Upper lobe of left lung (tissue), 6 donors: Measurements from ENCODE around the gene CDK15. TPM values are rescaled to one million over a fixed set of nuclear protein-coding genes. Genes with fewer than 3 reads are reported as not detected.

ENCODE experiments used
- ATAC-seq, 2 donors: fragments of 200-7000 bp; cut with Tn5 transposase; one replicate each; pipeline ENCODE4 v1.9.1; 2022; ENCODE audit warnings: mild to moderate bottlenecking in 2 of 2, moderate library complexity in 2 of 2; ENCODE audit not compliant: low FRiP score in 2 of 2
- DNase-seq, 2 donors: peaks; one replicate each; pipeline ENCODE4 v3.0.0-alpha.2; 2019 to 2020
- H3K27ac ChIP-seq, 4 donors: fragments of 200-600 bp; sonication (generic); one replicate each; pipeline ENCODE4 v1.5.1; 2016 to 2019
- H3K27me3 ChIP-seq, 4 donors: fragments of 200-600 bp; sonication (generic); one replicate each; pipeline ENCODE4 v1.5.1; 2017 to 2019
- H3K36me3 ChIP-seq, 4 donors: fragments of 200-600 bp; sonication (generic); one replicate each; pipeline ENCODE4 v1.5.1; 2016 to 2019
- H3K4me1 ChIP-seq, 4 donors: fragments of 200-600 bp; sonication (generic); one replicate each; pipeline ENCODE4 v1.5.1; 2018 to 2019
- H3K4me3 ChIP-seq, 4 donors: fragments of 200-600 bp; sonication (generic); one replicate each; pipeline ENCODE4 v1.5.1; 2017 to 2019; ENCODE audit warnings: mild to moderate bottlenecking in 2 of 4, moderate library complexity in 1 of 4
- H3K9me3 ChIP-seq, 4 donors: fragments of 200-600 bp; sonication (generic); one replicate each; pipeline ENCODE4 v1.5.1; 2018 to 2019
- EP300 ChIP-seq, 4 donors: sonication (generic); formaldehyde crosslinking; IDR thresholded peaks; one replicate each; pipeline ENCODE4 v1.5.1; 2017; ENCODE audit warnings: antibody characterized with exemption in 4 of 4, control low read depth in 2 of 4
- POLR2A ChIP-seq, 4 donors: fragments of 450-650 bp; IDR thresholded peaks; one replicate each; pipeline ENCODE4 v1.5.1; 2016 to 2017; ENCODE audit warnings: antibody characterized with exemption in 4 of 4, mild to moderate bottlenecking in 2 of 4
- POLR2AphosphoS5 ChIP-seq, 2 donors: sonication (generic); formaldehyde crosslinking; IDR thresholded peaks; one replicate each; pipeline ENCODE4 v1.5.1; 2017; ENCODE audit warnings: antibody characterized with exemption in 2 of 2
- WGBS, 2 donors: methylation state at CpG; one replicate each; pipeline ENCODE4 v1.1.5; 2017 to 2018; 5-methylcytosine and 5-hydroxymethylcytosine counted together
- total RNA-seq, 6 donors: library from RNA; depleted of rRNA in 4 of 6; stranded (reverse); fragments of >200 nt in 4 of 6; gene quantifications; one replicate each; pipeline versions ENCODE4 v1.1.0 to v1.2.1, GENCODE V29; 2016 to 2021
- TF ChIP-seq, protein P1 (sequence below), 6 experiments: fragments of 450-650 bp in 4 of 6; fragments of 200-600 bp in 2 of 6; sonication (generic) in 2 of 6; IDR thresholded peaks; one replicate each; pipeline ENCODE4 v1.5.1; 2016 to 2019; ENCODE audit warnings: antibody characterized with exemption in 6 of 6
- donor health status: DM: no; HTN: no; CAD: no; lungs with moderate emphysema.
- donor health status: DM: no; HTN: yes; CAD: no; lungs with severe emphysema.

The CDK15 gene
- total RNA-seq, 6 donors from 2014 or later, result 0.10 to 3.4 (median 1.3) TPM

DNA sequence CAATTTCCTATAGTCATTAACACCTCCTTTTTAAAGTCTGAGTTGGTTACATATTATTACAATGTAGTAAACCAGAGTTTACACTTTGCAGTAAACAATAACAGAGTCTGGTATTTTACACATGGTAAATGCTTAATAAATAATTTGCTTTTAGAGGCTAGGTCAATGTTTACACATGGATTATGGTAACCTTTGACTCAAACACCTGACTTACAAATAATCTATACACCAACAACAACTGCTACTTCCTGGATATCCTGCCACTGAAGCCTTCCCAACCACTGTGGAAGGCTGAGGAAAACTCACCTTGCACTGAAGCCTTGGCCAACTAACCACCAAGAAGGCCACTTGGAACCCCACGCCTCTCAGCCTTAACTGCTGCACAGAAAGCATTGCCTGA, 31.0 kb upstream of the CDK15 start:
- ATAC-seq, result no peak
- TF ChIP-seq, protein P1, sequence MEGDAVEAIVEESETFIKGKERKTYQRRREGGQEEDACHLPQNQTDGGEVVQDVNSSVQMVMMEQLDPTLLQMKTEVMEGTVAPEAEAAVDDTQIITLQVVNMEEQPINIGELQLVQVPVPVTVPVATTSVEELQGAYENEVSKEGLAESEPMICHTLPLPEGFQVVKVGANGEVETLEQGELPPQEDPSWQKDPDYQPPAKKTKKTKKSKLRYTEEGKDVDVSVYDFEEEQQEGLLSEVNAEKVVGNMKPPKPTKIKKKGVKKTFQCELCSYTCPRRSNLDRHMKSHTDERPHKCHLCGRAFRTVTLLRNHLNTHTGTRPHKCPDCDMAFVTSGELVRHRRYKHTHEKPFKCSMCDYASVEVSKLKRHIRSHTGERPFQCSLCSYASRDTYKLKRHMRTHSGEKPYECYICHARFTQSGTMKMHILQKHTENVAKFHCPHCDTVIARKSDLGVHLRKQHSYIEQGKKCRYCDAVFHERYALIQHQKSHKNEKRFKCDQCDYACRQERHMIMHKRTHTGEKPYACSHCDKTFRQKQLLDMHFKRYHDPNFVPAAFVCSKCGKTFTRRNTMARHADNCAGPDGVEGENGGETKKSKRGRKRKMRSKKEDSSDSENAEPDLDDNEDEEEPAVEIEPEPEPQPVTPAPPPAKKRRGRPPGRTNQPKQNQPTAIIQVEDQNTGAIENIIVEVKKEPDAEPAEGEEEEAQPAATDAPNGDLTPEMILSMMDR (IDR thresholded peaks at IDR 0.05), result no peak
- no peak for TF ChIP-seq POLR2A (IDR thresholded peaks at IDR 0.05)
- TF ChIP-seq POLR2AphosphoS5 (IDR thresholded peaks at IDR 0.05), result no peak
- TF ChIP-seq EP300 (IDR thresholded peaks at IDR 0.05), result no peak

DNA sequence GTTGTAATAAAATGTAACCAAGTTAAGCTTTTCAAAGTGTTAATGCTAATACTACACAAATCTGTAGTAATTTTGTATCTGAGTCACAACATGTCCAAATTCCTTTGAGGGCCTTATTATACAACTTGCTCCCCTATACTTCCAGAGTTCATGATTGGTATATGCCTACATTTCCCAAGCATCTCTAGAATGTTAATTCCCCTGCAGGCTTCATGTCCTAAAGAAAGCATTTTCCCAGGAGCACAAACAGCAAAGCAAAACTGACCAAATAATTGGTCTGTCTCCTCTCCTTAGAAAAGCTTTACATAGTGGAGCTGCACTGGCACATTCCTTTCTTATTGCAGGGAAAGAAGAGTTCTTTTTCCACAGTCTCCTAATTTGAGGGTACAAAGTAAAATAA, 29.3 kb upstream of the CDK15 start:
- no peak for ATAC-seq

More for the DNA sequence above, 31.0 kb upstream of the CDK15 start:
- Histone ChIP-seq H3K27me3 (no peaks in the 10 kb centered on the region), H3K4me3 (no peak overlapping the region), H3K9me3 (no peaks in the 10 kb centered on the region), H3K4me1 (peaks cover 7 to 15% (median 13%) of the 10 kb centered on the region in 4 donors), H3K36me3 (no peaks in the 10 kb centered on the region), H3K27ac (no peak overlapping the region)
- DNase-seq, result no peak
- 96 to 100% methylated on average over 1 of the region's 1 CpG for WGBS, 2 donors

DNA sequence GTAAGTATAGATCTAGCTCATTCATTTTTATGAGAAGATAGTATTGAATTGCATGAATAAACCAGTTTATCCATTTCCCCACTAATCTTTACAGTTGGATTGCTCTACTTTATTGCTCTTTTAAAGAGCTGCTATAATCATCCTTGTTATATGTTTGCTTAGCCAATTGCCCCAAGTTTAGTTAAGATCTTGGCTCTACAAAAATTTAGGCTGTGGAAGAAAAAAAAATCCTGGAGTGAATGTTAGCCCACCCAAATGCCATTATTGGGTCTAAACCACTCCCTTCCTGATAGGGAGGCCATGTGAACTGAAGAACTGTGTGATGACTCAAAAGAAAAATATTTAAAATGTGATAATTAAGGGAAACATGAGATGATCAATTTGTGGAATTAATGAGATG, 28.5 kb upstream of the CDK15 start:
- Histone ChIP-seq H3K36me3 (no peaks in the 10 kb centered on the region), H3K9me3 (no peaks in the 10 kb centered on the region), H3K4me3 (no peak overlapping the region), H3K27me3 (no peaks in the 10 kb centered on the region), H3K4me1 (peaks cover 13 to 24% (median 19%) of the 10 kb centered on the region in 4 donors), H3K27ac (no peak overlapping the region)
- no peak for DNase-seq
- no peak for TF ChIP-seq POLR2A (IDR thresholded peaks at IDR 0.05)
- TF ChIP-seq, protein P1 (IDR thresholded peaks at IDR 0.05), result no peak
- TF ChIP-seq POLR2AphosphoS5 (IDR thresholded peaks at IDR 0.05), result no peak
- no peak for TF ChIP-seq EP300 (IDR thresholded peaks at IDR 0.05)
- no peak for ATAC-seq

More for the DNA sequence above, 29.3 kb upstream of the CDK15 start:
- no peaks in the 10 kb centered on the region for H3K9me3 ChIP-seq
- H3K4me1 ChIP-seq, result peaks cover 11 to 23% (median 19%) of the 10 kb centered on the region in 4 donors
- TF ChIP-seq EP300 (IDR thresholded peaks at IDR 0.05) (no peak), POLR2AphosphoS5 (IDR thresholded peaks at IDR 0.05) (no peak), POLR2A (IDR thresholded peaks at IDR 0.05) (no peak)
- TF ChIP-seq, protein P1 (IDR thresholded peaks at IDR 0.05), result no peak
- no peak overlapping the region for H3K27ac ChIP-seq
- no peak for DNase-seq
- no peak overlapping the region for H3K4me3 ChIP-seq
- H3K27me3 ChIP-seq, result no peaks in the 10 kb centered on the region
- no peaks in the 10 kb centered on the region for H3K36me3 ChIP-seq

DNA sequence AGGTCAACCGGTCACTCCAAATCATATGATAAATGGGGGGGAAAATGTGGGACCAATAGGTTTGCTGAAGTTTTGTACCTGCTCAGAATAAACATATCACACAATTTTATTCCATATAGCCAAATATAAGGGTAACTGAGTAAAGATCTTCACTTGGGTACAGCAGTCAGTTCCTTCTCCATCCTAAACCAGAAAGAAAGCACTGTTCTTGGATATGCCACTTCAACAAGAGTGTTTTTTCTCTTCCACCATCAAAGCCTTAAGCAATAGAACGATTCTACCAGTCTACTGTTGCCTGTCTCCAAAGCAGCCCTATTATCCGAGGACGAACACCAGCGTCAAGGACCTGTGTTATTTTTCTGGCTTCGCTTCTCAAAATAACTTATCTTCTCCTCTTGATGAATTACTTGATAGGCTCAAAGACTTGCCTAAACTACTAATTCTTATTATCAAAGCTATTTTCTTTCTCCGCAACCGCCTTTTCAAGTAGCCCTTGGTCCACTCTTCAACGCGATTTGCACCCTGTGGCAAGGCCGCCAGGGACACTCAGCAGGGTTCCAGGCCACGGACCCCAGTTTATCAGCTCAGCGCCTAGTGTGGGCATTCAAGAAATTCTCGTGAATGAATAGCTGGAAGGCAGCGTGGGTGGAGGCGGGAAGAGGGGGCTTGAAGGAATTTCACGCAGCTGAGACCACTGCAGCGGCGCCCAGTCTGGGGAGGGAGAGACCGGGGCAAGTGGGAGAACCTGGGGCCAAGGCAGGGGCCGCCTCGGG, 26.2 kb upstream of the CDK15 start:
- WGBS, 2 donors, result 4 to 6% methylated on average over 21 to 22 of the region's 22 CpGs
- H3K4me3 ChIP-seq, result peak overlapping the region; percentile 85 to 99 (median 96)
- TF ChIP-seq EP300 (IDR thresholded peaks at IDR 0.05) (no peak), POLR2A (IDR thresholded peaks at IDR 0.05) (no peak), POLR2AphosphoS5 (IDR thresholded peaks at IDR 0.05) (no peak)
- TF ChIP-seq, protein P1 (IDR thresholded peaks at IDR 0.05), result peak in 1 of 6 experiments; percentile 14
- H3K27me3 ChIP-seq, result no peaks in the 10 kb centered on the region
- DNase-seq, result peak in 1 of 2 donors; percentile 25
- peaks cover 13 to 24% (median 19%) of the 10 kb centered on the region in 4 donors for H3K4me1 ChIP-seq
- H3K27ac ChIP-seq, result peak overlapping the region; percentile 82 to 95 (median 94)
- peak; percentile 23 to 39 for ATAC-seq
- H3K9me3 ChIP-seq, result no peaks in the 10 kb centered on the region
- H3K36me3 ChIP-seq, result no peaks in the 10 kb centered on the region
